MM.1S (cell line): ENCODE results near the gene WWTR1.

Source experiments
- DNase-seq: peaks from one replicate; pipeline ENCODE4 v3.0.0-alpha.2; 2015
- H2AFZ ChIP-seq: fragments of 300-600 bp; sonication (generic); 2 replicates; pipeline ENCODE4 v1.6.0; 2016; ENCODE audit warnings: antibody characterized with exemption, low read length
- H3F3A ChIP-seq: fragments of 300-600 bp; sonication (generic); 2 replicates; pipeline ENCODE4 v1.6.1; 2016; ENCODE audit warnings: mild to moderate bottlenecking, antibody characterized with exemption, low read length, moderate library complexity, mixed read lengths; ENCODE audit not compliant: insufficient read depth
- H3K27ac ChIP-seq: fragments of 300-600 bp; sonication (generic); 2 replicates; pipeline ENCODE4 v1.5.1; 2016; ENCODE audit warnings: mild to moderate bottlenecking, low read length
- H3K27me3 ChIP-seq: fragments of 300-600 bp; sonication (generic); replicated peaks from 2 replicates; pipeline ENCODE4 v1.6.0; 2016; ENCODE audit warnings: low read length; ENCODE audit not compliant: insufficient read depth
- H3K36me3 ChIP-seq: fragments of 300-600 bp; sonication (generic); replicated peaks from 2 replicates; pipeline ENCODE4 v1.6.1; 2016; ENCODE audit warnings: mild to moderate bottlenecking, low read length, mixed read lengths; ENCODE audit not compliant: insufficient read depth
- H3K4me1 ChIP-seq: fragments of 300-600 bp; sonication (generic); 2 replicates; pipeline ENCODE4 v1.6.1; 2016; ENCODE audit warnings: low read length, mixed read lengths
- H3K4me2 ChIP-seq: fragments of 300-600 bp; sonication (generic); 2 replicates; pipeline ENCODE4 v1.6.0; 2016; ENCODE audit warnings: low read depth, low read length
- H3K4me3 ChIP-seq: fragments of 300-600 bp; sonication (generic); 2 replicates; pipeline ENCODE4 v1.5.1; 2016; ENCODE audit warnings: low read length, mixed read lengths
- H3K79me2 ChIP-seq: fragments of 300-600 bp; sonication (generic); 2 replicates; pipeline ENCODE4 v1.6.1; 2016; ENCODE audit warnings: mixed run types, low read length, mixed read lengths
- H3K9ac ChIP-seq: fragments of 300-600 bp; sonication (generic); 2 replicates; pipeline ENCODE4 v1.6.1; 2016; ENCODE audit warnings: low read length, mixed read lengths
- H3K9me2 ChIP-seq: fragments of 300-600 bp; sonication (generic); replicated peaks from 2 replicates; pipeline ENCODE4 v1.6.1; 2016; ENCODE audit warnings: mild to moderate bottlenecking, low read length, mixed read lengths; ENCODE audit not compliant: insufficient read depth
- H3K9me3 ChIP-seq: fragments of 300-600 bp; sonication (generic); replicated peaks from 2 replicates; pipeline ENCODE4 v1.6.1; 2016; ENCODE audit warnings: mild to moderate bottlenecking, low read length, mixed read lengths; ENCODE audit not compliant: insufficient read depth
- H4K20me1 ChIP-seq: fragments of 300-600 bp; sonication (generic); 2 replicates; pipeline ENCODE4 v1.6.1; 2016; ENCODE audit warnings: mild to moderate bottlenecking, low read length, moderate library complexity, mixed read lengths; ENCODE audit not compliant: insufficient read depth
- CTCF ChIP-seq: fragments of 300-600 bp; sonication (generic); IDR thresholded peaks from 2 replicates; pipeline ENCODE4 v1.5.1; 2016; ENCODE audit warnings: antibody characterized with exemption, low read length, mixed read lengths
- EZH2 ChIP-seq: fragments of 300-600 bp; sonication (generic); optimal IDR thresholded peaks from 2 replicates; pipeline ENCODE3; 2017; ENCODE audit warnings: low read depth, mild to moderate bottlenecking, antibody characterized with exemption, low read length, mixed read lengths
- EZH2phosphoT487 ChIP-seq: fragments of 300-600 bp; sonication (generic); IDR thresholded peaks from 2 replicates; pipeline ENCODE4 v1.6.1; 2018; ENCODE audit warnings: antibody characterized with exemption, low read length

WWTR1 gene

GRCh38 chr3:149570016-149570415 lies 87.8 kb downstream of the WWTR1 start:
- no peaks in the 10 kb centered on the region for H3K27me3 ChIP-seq
- no peaks in the 10 kb centered on the region for H3K79me2 ChIP-seq
- peaks cover under 1% of the 10 kb centered on the region; the same call in 1 of the 2 replicates for H3K4me1 ChIP-seq
- H3F3A ChIP-seq, result no peaks in the 10 kb centered on the region
- H3K4me3 ChIP-seq, result no peak overlapping the region
- H3K9ac ChIP-seq, result no peak overlapping the region
- H2AFZ ChIP-seq, result no peak overlapping the region
- no peaks in the 10 kb centered on the region for H4K20me1 ChIP-seq
- H3K9me2 ChIP-seq, result no peaks in the 10 kb centered on the region
- DNase-seq, result no peak
- no peaks in the 10 kb centered on the region for H3K36me3 ChIP-seq
- TF ChIP-seq EZH2phosphoT487, result no peak
- TF ChIP-seq EZH2, result no peak
- TF ChIP-seq CTCF, result no peak
- no peak overlapping the region for H3K4me2 ChIP-seq
- H3K27ac ChIP-seq, result no peak overlapping the region
- no peaks in the 10 kb centered on the region for H3K9me3 ChIP-seq

GRCh38 chr3:149567381-149567780 lies 90.4 kb downstream of the WWTR1 start:
- no peaks in the 10 kb centered on the region for H3K36me3 ChIP-seq
- no peaks in the 10 kb centered on the region for H4K20me1 ChIP-seq
- TF ChIP-seq CTCF (no peak), EZH2phosphoT487 (no peak)
- H3K4me2 ChIP-seq, result no peak overlapping the region
- H3K9me3 ChIP-seq, result no peaks in the 10 kb centered on the region
- no peaks in the 10 kb centered on the region for H3K9me2 ChIP-seq
- no peak for DNase-seq
- no peak overlapping the region for H3K9ac ChIP-seq
- no peaks in the 10 kb centered on the region for H3F3A ChIP-seq
- no peaks in the 10 kb centered on the region for H3K4me1 ChIP-seq
- H3K79me2 ChIP-seq, result no peaks in the 10 kb centered on the region
- no peak overlapping the region for H3K4me3 ChIP-seq
- H3K27ac ChIP-seq, result no peak overlapping the region
- H2AFZ ChIP-seq, result no peak overlapping the region
- H3K27me3 ChIP-seq, result no peaks in the 10 kb centered on the region

GRCh38 chr3:149566292-149566975 lies 91.4 kb downstream of the WWTR1 start:
- Histone ChIP-seq H4K20me1 (no peaks in the 10 kb centered on the region), H3K36me3 (no peaks in the 10 kb centered on the region), H3K9me2 (no peaks in the 10 kb centered on the region), H3K9ac (no peak overlapping the region), H3K27me3 (no peaks in the 10 kb centered on the region), H3K27ac (no peak overlapping the region), H2AFZ (no peak overlapping the region), H3K79me2 (no peaks in the 10 kb centered on the region), H3K9me3 (no peaks in the 10 kb centered on the region), H3K4me3 (no peak overlapping the region), H3F3A (no peaks in the 10 kb centered on the region), H3K4me1 (no peaks in the 10 kb centered on the region), H3K4me2 (no peak overlapping the region)
- DNase-seq, result no peak
- no peak for TF ChIP-seq CTCF
- no peak for TF ChIP-seq EZH2
- no peak for TF ChIP-seq EZH2phosphoT487
